Measurements from ENCODE around the gene SCARF2. TPM values are rescaled to one million over a fixed set of nuclear protein-coding genes. Genes with fewer than 3 reads are reported as not detected.

The SCARF2 gene
- total and polyA plus RNA-seq, 2 of the 8 experiments (the other 6 are each of a cell fraction or from before 2014, with no cell fraction given), result 4.2 to 9.8 TPM

- ChIA-PET CTCF (ENCODE audit: partially characterized antibody) (interaction anchor here (0.9 to 2.8 kb wide), 4 partner anchors 9 to 60 kb away, joined by 3 to 12 read pairs (median 6); no protein-coding TSS in a partner anchor), POLR2A (ENCODE audit: partially characterized antibody) (interaction anchor here (1.1 to 2.0 kb wide), 2 partner anchors 23 to 54 kb away, joined by 3 to 4 read pairs; no protein-coding TSS in a partner anchor)
- TF ChIP-seq HDAC6 (IDR thresholded peaks at IDR 0.05; ENCODE audit: low read depth, low read length), result no peak
- no peak for TF ChIP-seq SP2 (IDR thresholded peaks at IDR 0.05; ENCODE audit: low read length)
- no peak for TF ChIP-seq BRCA1 (IDR thresholded peaks at IDR 0.05; ENCODE audit: low read depth, low read length)
- TF ChIP-seq KDM4A (IDR thresholded peaks at IDR 0.05; ENCODE audit: low read depth, low read length, severe bottlenecking), result no peak
- TF ChIP-seq KDM5A (IDR thresholded peaks at IDR 0.05; ENCODE audit: low read length), result no peak
- TF ChIP-seq RFX5 (IDR thresholded peaks at IDR 0.05; ENCODE audit: borderline replicate concordance, low read depth, low read length), result no peak
- TF ChIP-seq JUN (IDR thresholded peaks at IDR 0.05; ENCODE audit: low read depth, low read length), result no peak
- TF ChIP-seq CHD1 (IDR thresholded peaks at IDR 0.05; ENCODE audit: low read depth, low read length), result no peak
- no peak for TF ChIP-seq MAX (IDR thresholded peaks at IDR 0.05)
- TF ChIP-seq CREB1 (IDR thresholded peaks at IDR 0.05), result no peak
- TF ChIP-seq BACH1 (IDR thresholded peaks at IDR 0.05; ENCODE audit: low read length), result no peak
- TF ChIP-seq ATF3 (IDR thresholded peaks at IDR 0.05; ENCODE audit: insufficient read depth, low read depth, low read length), result no peak
- Histone ChIP-seq H2AFZ (ENCODE audit: low read length) (no peak overlapping the region), H3K4ac (replicated peaks; ENCODE audit: insufficient read length, low read depth, low read length) (no peak overlapping the region), H4K8ac (ENCODE audit: extremely low read depth, insufficient read depth, low read length) (no peak overlapping the region), H4K20me1 (replicated peaks in 1 of 2; ENCODE audit: control insufficient read depth in 1 of 2, insufficient read depth in 2 of 2, low read length in 2 of 2) (peaks cover 0 to 2% of the 10 kb centered on the region in 2 experiments), H3K79me2 (ENCODE audit: control insufficient read depth in 1 of 2, insufficient read depth in 2 of 2, low read length in 2 of 2) (no peaks in the 10 kb centered on the region), H3K9ac (replicated peaks in 1 of 4; ENCODE audit: extremely low read depth in 1 of 4, low read depth in 3 of 4, low read length in 3 of 4) (no peak overlapping the region), H2AK5ac (ENCODE audit: low read depth, low read length) (no peak overlapping the region), H3K4me3 (ENCODE audit: extremely low read depth in 1 of 4, insufficient read depth in 2 of 4, low read depth in 3 of 4, low read length in 4 of 4) (no peak overlapping the region), H4K5ac (ENCODE audit: insufficient read length, low read depth, low read length) (no peak overlapping the region), H4K91ac (replicated peaks; ENCODE audit: insufficient read length, low read length) (no peak overlapping the region), H3K27me3 (replicated peaks in 1 of 4; ENCODE audit: control insufficient read depth in 3 of 4, extremely low read depth in 1 of 4, insufficient read depth in 3 of 4, low read length in 3 of 4) (no peaks in the 10 kb centered on the region), H3K36me3 (ENCODE audit: control insufficient read depth in 2 of 4, insufficient read depth in 4 of 4, low read length in 3 of 4) (peaks cover 0 to 5% (median 0%) of the 10 kb centered on the region in 4 experiments; a peak in 1 of 8 replicates), H3K18ac (ENCODE audit: extremely low read depth, low read length) (no peak overlapping the region), H3K79me1 (ENCODE audit: low read depth, low read length) (no peaks in the 10 kb centered on the region), H3K23ac (ENCODE audit: insufficient read length) (no peak overlapping the region), H3K23me2 (ENCODE audit: low read depth, low read length) (no peaks in the 10 kb centered on the region), H2BK20ac (ENCODE audit: low read length) (no peak overlapping the region), H2BK12ac (ENCODE audit: low read depth, low read length) (no peak overlapping the region), H3K4me1 (replicated peaks in 1 of 4; ENCODE audit: control insufficient read depth in 3 of 4, insufficient read depth in 4 of 4, low read length in 3 of 4) (no peaks in the 10 kb centered on the region), H2BK120ac (replicated peaks; ENCODE audit: low read depth, low read length) (no peak overlapping the region), H3K9me3 (ENCODE audit: insufficient read depth in 2 of 2, low read depth in 1 of 2, low read length in 1 of 2) (no peaks in the 10 kb centered on the region), H3K27ac (ENCODE audit: low read depth, low read length) (no peak overlapping the region), H3K14ac (ENCODE audit: insufficient read length) (no peak overlapping the region), H2BK15ac (ENCODE audit: low read length) (no peak overlapping the region), H2BK5ac (ENCODE audit: low read depth, low read length) (no peak overlapping the region; the same call in 1 of the 2 replicates), H3K4me2 (ENCODE audit: insufficient read depth in 1 of 2, low read depth in 2 of 2, low read length in 2 of 2) (no peak overlapping the region), H3K56ac (replicated peaks; ENCODE audit: insufficient read length, low read depth, low read length) (no peak overlapping the region)
- FAIRE-seq (no peak), DNase-seq (ENCODE audit: low read depth in 1 of 2, low spot score in 2 of 2) (no peak)
- 86% methylated on average over 11 of the region's 11 CpGs; no CpG with 5 or more reads in 1 of the 2 experiments for WGBS, 2 experiments (ENCODE audit: extremely low coverage in 1 of 2, insufficient coverage in 1 of 2, insufficient read length in 1 of 2, insufficient replicate concordance in 2 of 2, low coverage in 1 of 2, low lambda C conversion rate in 2 of 2, missing lambda C conversion rate in 1 of 2)
Measured at GRCh38 chr22:20464096-20464614, 26.5 kb upstream of the SCARF2 start.
